NK-92 (cell line): ENCODE measurements around the gene TK2.
A peak's percentile ranks its signal among the peaks of the same experiment; 100 is the strongest.
"Not testable (repeated sequence)": the region's sequence is repeated elsewhere in the genome, so short reads cannot be mapped to it uniquely, and the experiment has no call there.

Experiments
- DNase-seq: peaks from one replicate; lab custom pipeline; 2025; ENCODE audit not compliant: unreplicated experiment; lab: John Stamatoyannopoulos, UW

The TK2 gene

GRCh38 chr16:66574081-66574480, 24.2 kb upstream of the TK2 start:
- no peak for DNase-seq

DNA sequence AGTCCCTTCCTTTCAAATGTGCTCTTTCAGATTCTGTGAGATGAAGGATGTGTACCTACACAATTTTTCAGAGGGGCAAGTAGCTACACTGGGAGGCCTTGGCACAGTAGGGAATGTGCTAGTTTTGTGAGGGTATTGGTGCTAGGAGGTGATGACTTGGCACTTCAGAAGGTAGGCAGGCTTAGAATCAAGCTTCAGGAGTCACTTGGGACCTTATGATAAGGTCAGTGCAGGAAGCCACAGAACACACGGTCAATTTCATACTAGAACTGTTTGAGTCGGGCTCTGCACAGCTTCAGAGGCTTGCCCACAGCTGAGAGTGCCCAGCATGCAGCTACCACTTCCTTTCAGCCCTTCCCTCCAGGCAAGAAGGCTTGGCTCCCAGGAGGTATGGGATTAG, 22.4 kb upstream of the TK2 start:
- DNase-seq = no peak

DNA sequence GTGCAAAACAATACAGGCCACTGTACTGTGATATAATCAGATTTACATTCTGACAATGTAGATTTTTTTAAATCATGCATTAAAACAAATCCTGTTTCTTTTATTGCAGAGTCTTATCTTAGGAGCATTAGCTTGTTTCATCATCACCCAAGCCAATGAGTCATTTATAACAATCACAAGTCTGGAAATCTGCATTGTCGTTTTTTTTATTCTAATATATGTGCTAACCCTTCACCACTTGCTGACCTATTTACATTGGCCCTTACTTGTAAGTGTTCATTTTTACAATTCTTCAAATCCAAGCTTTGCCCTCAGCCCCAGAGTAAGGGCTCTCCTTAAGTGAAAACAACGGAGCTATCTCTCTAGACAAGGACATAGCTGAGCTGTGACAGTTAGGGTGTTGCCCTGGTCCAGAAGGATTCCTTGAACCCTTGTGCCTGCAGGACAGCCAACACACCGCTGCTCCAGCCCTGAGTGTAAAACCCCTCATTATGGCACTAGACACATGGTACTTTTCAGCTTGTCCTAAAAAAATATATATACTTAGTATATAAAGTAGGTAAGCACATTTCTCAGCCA, 20.0 kb upstream of the TK2 start:
- no peak for DNase-seq

DNA sequence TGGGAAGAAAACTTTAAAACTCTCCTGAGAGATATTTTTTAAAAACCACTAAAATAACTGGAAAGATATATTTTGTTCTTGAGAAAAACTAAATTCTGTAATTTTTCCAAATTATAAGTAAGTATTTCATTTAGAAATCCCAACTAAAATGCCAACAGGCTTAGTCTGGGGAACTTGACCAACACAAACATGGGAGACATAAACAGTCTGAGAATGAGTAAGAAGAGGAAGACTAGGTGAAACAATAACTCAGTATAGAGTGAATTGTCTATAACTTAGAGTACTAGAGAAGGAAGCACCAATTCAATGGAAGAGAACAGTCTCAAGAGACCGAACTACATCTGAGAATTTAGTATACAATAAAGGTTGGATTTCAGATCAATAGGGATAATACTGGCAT, 19.2 kb upstream of the TK2 start:
- no peak for DNase-seq

GRCh38 chr16:66568355-66568754, 18.4 kb upstream of the TK2 start:
- no peak for DNase-seq

GRCh38 chr16:66567270-66567669, 17.3 kb upstream of the TK2 start:
- not testable (repeated sequence) for DNase-seq

GRCh38 chr16:66566051-66566901, 16.4 kb upstream of the TK2 start, which contains the start of gene CMTM1:
Gene CMTM1, plus strand, starts transcription at chr16:66566439. Its CDS starts 75 bp downstream, at chr16:66566514.
- DNase-seq = no peak

DNA sequence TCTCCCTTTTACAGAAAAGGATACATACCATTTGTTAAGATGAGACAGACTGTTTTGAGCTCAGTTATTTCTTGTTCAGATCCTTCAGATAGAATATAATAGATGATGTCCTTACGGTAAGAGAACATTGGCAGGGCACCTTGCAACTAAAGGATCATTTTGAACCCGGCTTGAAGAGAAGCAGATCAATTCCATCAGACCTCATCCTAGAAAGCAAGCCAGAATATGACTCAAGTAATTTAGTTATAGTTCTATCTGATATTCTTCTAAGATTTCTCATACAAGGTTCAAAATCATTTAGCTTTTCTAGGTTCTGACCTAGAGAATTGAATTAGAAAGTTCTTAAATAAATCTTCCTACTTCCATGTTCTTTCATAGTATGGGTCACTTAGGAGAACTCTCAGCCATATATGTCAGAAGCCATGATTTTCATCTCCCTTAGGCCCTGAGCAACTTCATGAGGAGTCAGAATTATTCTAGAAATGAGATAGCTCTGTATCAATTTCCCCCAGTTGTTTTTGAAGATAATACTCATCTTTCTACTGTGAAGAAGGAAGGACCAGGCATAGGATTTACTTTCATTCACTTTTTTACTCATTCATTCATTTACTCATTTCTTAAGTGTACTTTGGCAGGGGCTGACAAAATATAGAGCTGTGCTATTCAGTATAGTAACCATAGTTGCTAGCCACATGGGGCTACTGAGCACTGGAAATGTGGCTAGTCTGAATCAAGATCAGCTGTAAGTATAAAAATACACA, 13.8 kb upstream of the TK2 start:
- no peak for DNase-seq

- DNase-seq = no peak
Measured at GRCh38 chr16:66562986-66563385, 13.1 kb upstream of the TK2 start.

- no peak for DNase-seq
Measured at GRCh38 chr16:66562409-66562808, 12.5 kb upstream of the TK2 start.

- DNase-seq = no peak
Measured at GRCh38 chr16:66561381-66562080, 11.6 kb upstream of the TK2 start.

DNA sequence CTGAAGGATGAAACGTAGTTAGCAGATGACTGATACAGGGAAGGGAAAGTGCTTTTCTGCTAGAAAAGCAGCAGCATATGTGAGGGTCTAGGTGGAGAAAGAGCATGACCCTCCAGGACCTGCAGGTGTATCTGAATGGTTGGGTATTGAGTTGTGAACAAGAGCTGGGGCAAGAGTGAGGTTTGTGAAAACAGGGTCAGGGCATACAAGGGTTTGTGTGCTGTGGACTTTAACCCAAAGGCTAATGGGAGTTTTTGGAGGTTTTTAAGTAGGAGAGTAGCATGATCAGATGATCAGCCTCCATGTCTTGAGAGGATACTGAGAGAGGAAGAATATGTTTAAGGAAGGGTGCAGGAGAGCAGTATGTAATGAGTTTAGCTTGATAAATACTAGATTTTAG, 10.2 kb upstream of the TK2 start:
- DNase-seq = no peak

DNA sequence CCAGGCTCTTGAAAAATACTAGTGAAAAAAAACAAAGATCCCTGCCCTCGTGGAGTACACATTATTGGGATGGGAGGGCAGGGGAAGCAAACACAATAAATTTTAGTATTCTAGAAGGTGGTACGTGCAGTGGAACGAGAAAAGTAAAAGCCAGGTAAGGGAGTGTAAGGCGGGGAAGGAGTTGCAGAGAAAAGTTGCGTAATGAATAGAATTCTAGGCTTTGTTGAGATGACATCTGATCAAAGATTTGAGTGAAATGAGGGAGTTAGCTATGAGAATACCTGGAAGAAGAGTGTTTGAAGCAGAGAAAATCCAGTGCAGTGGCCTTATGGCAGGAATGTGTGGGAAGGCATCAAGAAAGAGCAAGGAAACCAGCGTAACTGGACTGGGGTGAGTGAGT, 4.6 kb upstream of the TK2 start:
- no peak for DNase-seq

GRCh38 chr16:66554021-66554420, 4.1 kb upstream of the TK2 start:
- no peak for DNase-seq

DNA sequence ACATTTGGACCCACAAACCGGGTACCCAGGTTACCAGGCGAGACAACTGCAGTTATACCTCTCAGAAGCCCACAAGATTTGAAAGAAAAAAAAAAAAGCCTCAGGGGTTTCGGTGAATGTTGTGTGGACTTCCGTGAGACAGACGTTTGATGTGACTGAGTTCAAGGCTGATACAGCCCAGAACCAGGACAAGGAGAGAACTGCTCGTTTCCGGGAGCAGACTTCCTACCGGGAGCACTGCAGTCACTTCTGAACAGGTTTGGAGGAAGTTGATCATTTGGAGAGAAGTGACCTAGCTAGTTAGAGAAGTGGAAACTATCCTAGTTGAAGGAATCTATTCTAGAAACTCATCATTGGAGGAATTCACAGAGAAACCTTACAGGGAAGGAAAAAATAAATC, 3.3 kb upstream of the TK2 start:
- DNase-seq = no peak

DNA sequence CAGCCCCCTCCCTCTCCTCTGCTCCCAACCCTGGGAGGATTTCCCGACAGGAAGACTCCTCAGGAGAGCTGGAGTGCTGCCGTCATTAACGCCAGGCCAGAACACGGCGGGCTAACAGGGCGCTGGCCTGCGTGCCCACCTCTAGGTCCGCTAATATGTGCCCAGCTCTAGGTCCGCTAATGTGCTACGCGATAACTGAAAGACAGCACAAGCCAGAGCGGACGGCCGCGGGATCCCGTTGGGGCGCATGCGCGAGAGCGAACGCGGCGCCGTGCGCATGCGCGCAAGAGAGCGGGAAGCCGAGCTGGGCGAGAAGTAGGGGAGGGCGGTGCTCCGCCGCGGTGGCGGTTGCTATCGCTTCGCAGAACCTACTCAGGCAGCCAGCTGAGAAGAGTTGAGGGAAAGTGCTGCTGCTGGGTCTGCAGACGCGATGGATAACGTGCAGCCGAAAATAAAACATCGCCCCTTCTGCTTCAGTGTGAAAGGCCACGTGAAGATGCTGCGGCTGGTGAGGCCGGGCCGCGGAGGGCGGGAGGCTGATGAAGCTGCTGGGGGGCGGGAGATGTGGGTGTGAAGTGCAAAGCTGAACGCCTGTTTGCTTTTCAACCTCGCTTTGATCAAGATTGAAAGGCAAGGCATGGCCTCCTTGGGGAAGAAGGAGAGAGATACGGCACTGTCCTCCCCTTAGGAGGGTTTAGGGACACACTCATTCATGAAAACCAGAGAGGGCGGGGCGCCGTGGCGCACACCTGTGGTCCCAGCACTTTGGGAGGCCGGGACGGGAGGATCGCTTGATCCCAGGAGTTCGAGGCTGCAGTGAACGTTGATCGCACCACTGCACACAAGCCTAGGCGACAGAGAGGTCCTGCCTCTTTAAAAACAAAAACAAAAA, 2.6 kb upstream of the TK2 start, which contains the start of gene CKLF:
Gene CKLF (plus strand): TSS at position 291 of the 892 bp plus-strand sequence. CDS start 140 bp downstream, at position 431.
- DNase-seq = peak; percentile 60

GRCh38 chr16:66551788-66552285, 1.9 kb upstream of the TK2 start:
- no peak for DNase-seq

- no peak for DNase-seq
Measured at GRCh38 chr16:66551348-66551759, 1.4 kb upstream of the TK2 start.

DNA sequence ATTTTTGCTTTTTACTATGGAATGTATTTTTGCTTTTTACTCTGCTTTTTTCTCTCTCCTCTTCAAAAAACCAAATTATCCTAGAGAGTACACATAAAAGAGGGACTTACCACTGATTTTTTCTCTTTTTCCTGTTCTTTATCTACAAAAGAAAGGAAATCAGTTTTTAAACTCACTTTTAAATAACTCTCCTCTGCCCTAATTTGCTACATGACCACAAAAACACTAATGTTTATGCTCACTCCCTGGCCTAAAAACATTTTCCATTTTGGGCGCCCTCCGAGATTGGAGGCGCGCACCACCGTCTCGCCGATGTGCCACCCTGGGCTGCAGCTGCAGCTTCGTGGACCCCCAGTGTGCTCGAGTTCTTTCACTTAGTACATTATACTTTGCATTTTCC, 1.1 kb downstream of the TK2 start:
- no peak for DNase-seq

DNA sequence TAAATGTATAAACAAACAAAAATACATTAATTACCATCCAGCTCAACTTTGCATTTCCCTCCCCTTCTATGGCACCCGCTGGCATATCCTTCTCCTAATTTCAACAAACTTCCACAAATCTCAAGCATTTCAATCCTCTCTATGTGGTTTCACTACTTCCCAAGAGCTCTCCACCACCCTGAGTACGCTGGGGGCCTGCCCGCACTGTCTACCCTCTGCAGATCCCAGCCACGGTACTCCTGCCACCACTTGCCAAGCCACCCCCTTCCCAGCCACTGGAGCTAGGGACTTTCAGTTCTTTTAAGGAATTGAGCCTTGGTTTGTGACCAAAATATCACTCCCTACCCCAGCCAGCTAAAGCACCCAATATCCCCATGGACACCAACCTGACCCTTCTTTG, 1.9 kb downstream of the TK2 start:
- DNase-seq = no peak
